Endodermal cell (in vitro differentiated cells): Measurements from ENCODE around the gene ZNF25. TPM values are rescaled to one million over a fixed set of nuclear protein-coding genes. Genes with fewer than 3 reads are reported as not detected.
"Not testable (repeated sequence)": the region's sequence is repeated elsewhere in the genome, so short reads cannot be mapped to it uniquely, and the experiment has no call there.

Source experiments
- DNase-seq: peaks from one replicate; pipeline ENCODE4 v3.0.0-alpha.2; 2017
- H3K27ac ChIP-seq: 2 replicates; pipeline ENCODE4 v1.5.1; 2013; ENCODE audit warnings: mild to moderate bottlenecking, low read depth, low read length, moderate library complexity
- H3K27me3 ChIP-seq: 2 replicates; pipeline ENCODE4 v1.6.1; 2013; ENCODE audit warnings: mild to moderate bottlenecking, low read length, moderate library complexity; ENCODE audit not compliant: insufficient read depth, control insufficient read depth, poor library complexity, severe bottlenecking
- H3K36me3 ChIP-seq: 2 replicates; pipeline ENCODE4 v1.7.0; 2013; ENCODE audit warnings: mild to moderate bottlenecking, low read length, moderate library complexity; ENCODE audit not compliant: control insufficient read depth, insufficient read depth
- H3K4me1 ChIP-seq: one replicate; pipeline ENCODE4 v1.7.0; 2013; ENCODE audit warnings: low read length; ENCODE audit not compliant: control insufficient read depth, insufficient read depth
- H3K4me3 ChIP-seq: 2 replicates; pipeline ENCODE4 v1.5.1; 2013; ENCODE audit warnings: mild to moderate bottlenecking, low read length, moderate library complexity
- H3K9ac ChIP-seq: 2 replicates; pipeline ENCODE4 v1.6.1; 2013; ENCODE audit warnings: mild to moderate bottlenecking, low read length, moderate library complexity; ENCODE audit not compliant: poor library complexity, severe bottlenecking; ENCODE audit errors: extremely low read depth
- H3K9me3 ChIP-seq: 2 replicates; pipeline ENCODE4 v1.6.1; 2013; ENCODE audit warnings: mild to moderate bottlenecking, low read length, moderate library complexity; ENCODE audit not compliant: control insufficient read depth
- H3K27ac Mint-ChIP-seq: 2 replicates; pipeline ENCODE4 v1.8.0; 2020; ENCODE audit warnings: mixed read lengths
- H3K27me3 Mint-ChIP-seq: 2 replicates; pipeline ENCODE4 v1.8.0; 2021; ENCODE audit warnings: mild to moderate bottlenecking, mixed read lengths; ENCODE audit not compliant: insufficient read depth
- H3K36me3 Mint-ChIP-seq: 2 replicates; pipeline ENCODE4 v1.8.0; 2020; ENCODE audit warnings: low read depth, mixed read lengths
- H3K4me1 Mint-ChIP-seq: 2 replicates; pipeline ENCODE4 v1.8.0; 2020; ENCODE audit warnings: mixed read lengths
- H3K4me3 Mint-ChIP-seq: 2 replicates; pipeline ENCODE4 v1.8.0; 2020; ENCODE audit warnings: mild to moderate bottlenecking, moderate library complexity, mixed read lengths
- H3K9me3 Mint-ChIP-seq: 2 replicates; pipeline ENCODE4 v1.8.0; 2020; ENCODE audit warnings: mild to moderate bottlenecking, mixed read lengths
- WGBS, 2 experiments: methylation state at CpG; one replicate each; pipeline versions ENCODE4 v1.1.5 to v1.1.7; 2013; ENCODE audit warnings: missing lambda C conversion rate in 2 of 2, mixed read lengths in 1 of 2; ENCODE audit not compliant: insufficient coverage in 1 of 2, insufficient read length in 1 of 2; 5-methylcytosine and 5-hydroxymethylcytosine counted together
- total RNA-seq, 2 donors: library from RNA; stranded (reverse); fragmentation: NEBNext Ultra II Directional in 1 of 2; extraction: Animal tissue kit (Norgen Biotek cat#: 25700) in 1 of 2; gene quantifications; 2 replicates in 1 of 2; 3 replicates in 1 of 2; pipeline ENCODE4 v1.2.1, GENCODE V29; 2021
- TF ChIP-seq, protein P1 (sequence below): fragments of 200-600 bp; sonication (generic); conservative IDR thresholded peaks from 2 replicates; pipeline ENCODE4 v1.5.0; 2021; ENCODE audit warnings: antibody characterized with exemption, mild to moderate bottlenecking

The ZNF25 gene
- total RNA-seq, 2 donors from 2014 or later, result 0.55 to 1.8 TPM

DNA sequence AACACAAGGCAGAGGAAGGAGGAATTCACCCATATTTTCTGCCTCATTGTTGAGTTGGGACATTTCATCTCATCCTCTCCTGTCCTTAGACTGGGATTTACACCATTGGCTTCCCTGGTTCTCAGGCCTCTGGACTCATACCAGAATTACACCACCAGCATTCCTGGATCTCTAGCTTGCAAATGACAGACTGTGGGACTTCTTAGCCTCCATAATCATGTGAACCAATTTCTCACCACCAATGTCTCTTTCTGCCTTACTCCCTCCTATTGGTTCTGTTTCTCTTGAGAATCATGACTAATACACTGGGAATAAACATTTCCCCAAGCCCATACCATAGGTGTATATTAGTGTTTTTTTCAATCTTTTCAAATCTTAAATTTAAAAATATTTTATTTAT is 31.1 kb upstream of the ZNF25 start:
- Mint-ChIP-seq H3K9me3 (peaks cover 30% of the 10 kb centered on the region), H3K36me3 (peaks cover 5% of the 10 kb centered on the region), H3K4me1 (peaks cover 6% of the 10 kb centered on the region), H3K27ac (no peak overlapping the region), H3K4me3 (no peak overlapping the region), H3K27me3 (no peaks in the 10 kb centered on the region)
- Histone ChIP-seq H3K4me1 (peaks cover 3% of the 10 kb centered on the region), H3K36me3 (peaks cover 9% of the 10 kb centered on the region), H3K27me3 (no peaks in the 10 kb centered on the region), H3K9me3 (no peaks in the 10 kb centered on the region), H3K27ac (no peak overlapping the region), H3K4me3 (no peak overlapping the region), H3K9ac (no peak overlapping the region)
- no peak for DNase-seq
- TF ChIP-seq, protein P1, sequence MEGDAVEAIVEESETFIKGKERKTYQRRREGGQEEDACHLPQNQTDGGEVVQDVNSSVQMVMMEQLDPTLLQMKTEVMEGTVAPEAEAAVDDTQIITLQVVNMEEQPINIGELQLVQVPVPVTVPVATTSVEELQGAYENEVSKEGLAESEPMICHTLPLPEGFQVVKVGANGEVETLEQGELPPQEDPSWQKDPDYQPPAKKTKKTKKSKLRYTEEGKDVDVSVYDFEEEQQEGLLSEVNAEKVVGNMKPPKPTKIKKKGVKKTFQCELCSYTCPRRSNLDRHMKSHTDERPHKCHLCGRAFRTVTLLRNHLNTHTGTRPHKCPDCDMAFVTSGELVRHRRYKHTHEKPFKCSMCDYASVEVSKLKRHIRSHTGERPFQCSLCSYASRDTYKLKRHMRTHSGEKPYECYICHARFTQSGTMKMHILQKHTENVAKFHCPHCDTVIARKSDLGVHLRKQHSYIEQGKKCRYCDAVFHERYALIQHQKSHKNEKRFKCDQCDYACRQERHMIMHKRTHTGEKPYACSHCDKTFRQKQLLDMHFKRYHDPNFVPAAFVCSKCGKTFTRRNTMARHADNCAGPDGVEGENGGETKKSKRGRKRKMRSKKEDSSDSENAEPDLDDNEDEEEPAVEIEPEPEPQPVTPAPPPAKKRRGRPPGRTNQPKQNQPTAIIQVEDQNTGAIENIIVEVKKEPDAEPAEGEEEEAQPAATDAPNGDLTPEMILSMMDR, result no peak

DNA sequence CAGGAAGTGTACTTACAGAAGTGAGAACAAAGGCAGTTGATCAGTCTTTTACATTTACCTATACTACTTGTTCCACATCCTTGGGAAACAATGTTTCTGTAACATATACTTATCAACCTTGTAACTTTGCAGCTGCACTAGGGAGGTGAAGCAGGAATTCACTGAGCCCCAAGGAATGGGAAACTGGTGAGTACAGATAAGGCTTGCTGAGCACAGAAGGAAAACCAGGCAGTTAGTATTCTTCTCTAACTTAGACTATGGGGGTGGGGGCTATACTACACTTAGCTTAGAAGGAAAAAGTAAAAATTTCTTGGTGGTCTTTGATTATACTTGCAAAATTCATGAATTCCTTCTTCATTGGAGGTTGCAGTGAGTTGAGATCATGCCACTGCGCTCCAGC is 27.1 kb upstream of the ZNF25 start:
- no peaks in the 10 kb centered on the region for H3K27me3 ChIP-seq
- no peaks in the 10 kb centered on the region for H3K36me3 ChIP-seq
- Mint-ChIP-seq H3K36me3 (no peaks in the 10 kb centered on the region), H3K4me1 (no peaks in the 10 kb centered on the region), H3K27ac (no peak overlapping the region), H3K4me3 (no peak overlapping the region), H3K9me3 (peaks cover 40% of the 10 kb centered on the region), H3K27me3 (no peaks in the 10 kb centered on the region)
- H3K4me3 ChIP-seq, result no peak overlapping the region
- no peak for DNase-seq
- WGBS, 2 experiments, result no CpG with 5 or more reads among the region's 1 CpG
- H3K4me1 ChIP-seq, result no peaks in the 10 kb centered on the region
- no peak overlapping the region for H3K9ac ChIP-seq
- no peak overlapping the region for H3K27ac ChIP-seq
- no peaks in the 10 kb centered on the region for H3K9me3 ChIP-seq
- TF ChIP-seq, protein P1, result no peak

DNA sequence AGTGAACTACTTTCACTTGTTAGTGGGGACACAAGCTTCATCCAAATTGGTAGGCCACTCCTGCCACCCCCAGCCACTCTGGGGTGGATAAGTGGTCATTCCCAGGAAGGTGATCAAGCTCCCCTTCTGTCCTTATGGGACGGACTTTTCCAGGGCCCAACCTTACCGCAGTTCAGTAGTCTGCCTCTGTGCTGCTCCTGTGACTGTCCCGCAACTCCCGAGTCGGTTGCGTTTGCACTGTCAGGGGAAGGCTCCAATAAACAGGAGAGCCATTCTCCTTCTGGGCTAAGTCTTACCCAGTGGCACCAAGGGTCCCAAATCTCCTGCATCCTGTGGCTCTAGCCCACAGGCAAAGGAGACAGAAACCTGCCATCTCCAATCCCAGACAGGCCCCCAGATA is 26.6 kb upstream of the ZNF25 start:
- Mint-ChIP-seq H3K4me3 (no peak overlapping the region), H3K27me3 (no peaks in the 10 kb centered on the region), H3K4me1 (no peaks in the 10 kb centered on the region), H3K36me3 (no peaks in the 10 kb centered on the region), H3K9me3 (peaks cover 36% of the 10 kb centered on the region), H3K27ac (no peak overlapping the region)
- Histone ChIP-seq H3K4me3 (no peak overlapping the region), H3K9ac (no peak overlapping the region), H3K27me3 (no peaks in the 10 kb centered on the region), H3K9me3 (no peaks in the 10 kb centered on the region), H3K27ac (no peak overlapping the region), H3K36me3 (no peaks in the 10 kb centered on the region), H3K4me1 (no peaks in the 10 kb centered on the region)
- TF ChIP-seq, protein P1, result no peak
- DNase-seq, result no peak
- 88 to 94% methylated on average over 5 to 6 of the region's 6 CpGs for WGBS, 2 experiments

DNA sequence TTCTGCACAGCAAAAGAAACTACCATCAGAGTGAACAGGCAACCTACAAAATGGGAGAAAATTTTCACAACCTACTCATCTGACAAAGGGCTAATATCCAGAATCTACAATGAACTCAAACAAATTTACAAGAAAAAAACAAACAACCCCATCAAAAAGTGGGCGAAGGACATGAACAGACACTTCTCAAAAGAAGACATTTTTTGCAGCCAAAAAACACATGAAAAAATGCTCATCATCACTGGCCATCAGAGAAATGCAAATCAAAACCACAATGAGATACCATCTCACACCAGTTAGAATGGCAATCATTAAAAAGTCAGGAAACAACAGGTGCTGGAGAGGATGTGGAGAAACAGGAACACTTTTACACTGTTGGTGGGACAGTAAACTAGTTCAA is 24.0 kb upstream of the ZNF25 start:
- 60% methylated on average over 1 of the region's 1 CpG; no CpG with 5 or more reads in 1 of the 2 experiments for WGBS, 2 experiments
- not testable (repeated sequence) for H3K27me3 Mint-ChIP-seq, H3K36me3 ChIP-seq, H3K9ac ChIP-seq, H3K27me3 ChIP-seq, H3K4me1 ChIP-seq, H3K4me1 Mint-ChIP-seq, H3K36me3 Mint-ChIP-seq, DNase-seq, H3K9me3 ChIP-seq, H3K4me3 Mint-ChIP-seq, H3K4me3 ChIP-seq, H3K27ac ChIP-seq, H3K27ac Mint-ChIP-seq
- peaks cover 30% of the 10 kb centered on the region for H3K9me3 Mint-ChIP-seq

DNA sequence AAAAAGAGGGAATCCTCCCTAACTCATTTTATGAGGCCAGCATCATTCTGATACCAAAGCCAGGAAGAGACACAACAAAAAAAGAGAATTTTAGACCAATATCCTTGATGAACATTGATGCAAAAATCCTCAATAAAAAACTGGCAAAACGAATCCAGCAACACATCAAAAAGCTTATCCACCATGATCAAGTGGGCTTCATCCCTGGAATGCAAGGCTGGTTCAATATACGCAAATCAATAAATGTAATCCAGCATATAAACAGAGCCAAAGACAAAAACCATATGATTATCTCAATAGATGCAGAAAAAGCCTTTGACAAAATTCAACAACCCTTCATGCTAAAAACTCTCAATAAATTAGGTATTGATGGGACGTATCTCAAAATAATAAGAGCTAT is 22.5 kb upstream of the ZNF25 start:
- not testable (repeated sequence) for H3K27me3 Mint-ChIP-seq, H3K27ac ChIP-seq, H3K4me3 ChIP-seq, H3K9me3 ChIP-seq, H3K27ac Mint-ChIP-seq, H3K27me3 ChIP-seq, H3K36me3 ChIP-seq, H3K4me3 Mint-ChIP-seq, H3K9ac ChIP-seq, H3K4me1 ChIP-seq, H3K4me1 Mint-ChIP-seq, DNase-seq, H3K36me3 Mint-ChIP-seq
- peaks cover 33% of the 10 kb centered on the region for H3K9me3 Mint-ChIP-seq
- WGBS, 2 experiments, result no CpG with 5 or more reads among the region's 3 CpGs
